Liver (tissue), 3 donors: ENCODE data around the gene TANGO6.

Experiments used
- CTCF ChIP-seq: fragments of 150-350 bp; IDR thresholded peaks from 2 replicates; pipeline ENCODE4 v1.5.1; 2017; ENCODE audit warnings: improper control_type of control experiment, low read depth, low read length; ENCODE audit not compliant: missing input control
- GABPA ChIP-seq, 2 donors: IDR thresholded peaks in 1 of 2; conservative IDR thresholded peaks in 1 of 2; 2 replicates each; pipeline ENCODE4 v1.6.1; 2016; ENCODE audit warnings: antibody characterized with exemption in 2 of 2, mild to moderate bottlenecking in 1 of 2, moderate library complexity in 1 of 2
- donor health status: healthy.
- donor health status: healthy.

GRCh38 chr16:68835970-68836369, 7.4 kb upstream of the TANGO6 start:
- TF ChIP-seq CTCF, result no peak
- no peak for TF ChIP-seq GABPA (IDR thresholded peaks at IDR 0.05 in 1 of 2, conservative IDR thresholded peaks at IDR 0.05 in 1 of 2)
